HuH-7.5 (cell line): Measurements from ENCODE around the gene PPIL4.
"Not testable (repeated sequence)": the region's sequence is repeated elsewhere in the genome, so short reads cannot be mapped to it uniquely, and the experiment has no call there.

Experiments used
- DNase-seq: peaks from one replicate; pipeline ENCODE4 v3.0.0; 2011; ENCODE audit warnings: low spot score

PPIL4 gene

DNA sequence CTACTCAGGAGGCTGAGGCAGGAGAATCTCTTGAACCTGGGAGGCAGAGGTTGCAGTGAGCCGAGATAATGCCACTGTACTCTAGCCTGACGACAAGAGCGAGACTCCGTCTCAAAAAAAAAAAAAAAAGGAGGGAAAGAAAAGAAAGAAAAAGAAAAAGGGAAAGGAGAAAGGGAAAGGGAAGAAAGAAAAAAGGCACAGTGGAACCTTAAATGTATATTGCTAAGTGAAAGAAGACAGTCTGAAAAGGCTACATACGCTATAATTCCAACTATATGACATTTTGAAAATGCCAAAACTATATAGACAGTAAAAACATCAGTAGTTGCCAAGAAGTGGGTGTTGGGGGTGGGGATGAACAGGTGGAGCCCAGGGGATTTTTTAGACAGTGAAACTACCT, 16.2 kb downstream of the PPIL4 start:
- DNase-seq = no peak

DNA sequence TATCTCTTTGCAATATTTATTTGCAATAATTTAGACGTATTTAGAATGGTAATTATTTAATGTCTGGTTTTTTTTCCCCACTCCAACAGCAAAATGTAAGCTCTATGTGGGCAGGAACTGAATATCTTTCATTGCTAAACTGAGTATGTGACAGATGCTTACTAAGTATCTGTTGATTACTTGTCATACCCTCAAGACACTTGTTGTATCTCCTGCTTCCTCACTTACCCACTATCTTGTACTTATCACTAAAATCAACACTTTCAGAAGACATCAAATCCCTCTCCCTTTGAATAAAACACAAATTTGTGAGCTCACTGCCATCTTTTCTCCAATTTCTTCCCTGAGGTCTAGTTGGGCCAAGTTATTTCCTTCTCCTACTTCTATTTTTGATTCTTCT, 30.3 kb downstream of the PPIL4 start:
- DNase-seq = no peak

DNA sequence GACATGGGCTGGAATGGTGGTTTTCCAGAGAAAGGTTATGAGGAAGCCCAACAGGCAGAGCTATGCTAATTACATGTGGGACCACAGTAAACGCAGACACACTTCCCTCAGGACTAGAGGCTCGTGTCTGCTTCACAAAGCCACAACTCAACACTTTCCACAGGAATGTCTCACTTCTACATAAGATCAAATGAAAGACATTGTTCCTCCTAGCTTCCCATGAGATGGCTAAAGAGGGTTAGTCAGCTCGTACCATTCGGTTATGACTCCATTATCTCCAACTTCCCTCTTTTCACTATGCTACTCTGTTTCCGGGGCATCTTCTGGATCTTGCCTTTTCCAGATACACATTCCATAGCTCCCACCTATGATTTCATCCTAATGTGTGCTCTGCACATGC, 31.9 kb downstream of the PPIL4 start:
- no peak for DNase-seq

DNA sequence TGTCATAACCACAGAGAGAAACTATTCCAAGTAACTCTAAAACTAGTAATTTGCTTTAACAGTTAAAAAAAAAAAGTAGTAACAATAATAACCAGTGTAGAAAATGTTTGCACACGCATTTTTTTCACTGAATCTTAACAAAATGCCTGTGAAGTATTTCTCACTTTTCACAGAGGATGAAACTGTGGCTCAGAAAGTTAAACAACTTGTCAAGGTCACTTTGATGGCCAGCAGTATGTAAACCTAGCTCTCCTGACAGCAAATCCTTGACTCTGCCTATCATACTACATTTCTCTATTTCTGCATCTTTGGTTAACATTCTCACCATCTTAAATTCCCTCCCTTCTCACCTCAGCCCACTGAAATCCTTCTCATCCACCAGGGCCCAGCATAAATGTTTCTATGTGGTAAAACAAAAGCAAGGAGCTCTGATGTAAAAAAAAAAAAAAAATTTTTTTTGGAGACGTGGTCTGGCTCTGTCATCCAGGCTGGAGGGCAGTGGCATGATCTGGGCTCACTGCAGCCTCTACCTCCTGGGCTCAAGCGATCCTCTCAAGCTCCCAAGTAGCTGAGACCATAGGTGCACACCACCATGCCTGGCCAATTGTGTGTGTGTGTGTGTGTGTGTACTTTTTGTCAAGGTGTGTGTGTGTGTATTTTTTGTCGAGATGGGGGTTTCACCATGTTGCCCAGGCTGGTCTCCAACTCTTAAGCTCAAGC, 34.9 kb downstream of the PPIL4 start:
- no peak for DNase-seq

DNA sequence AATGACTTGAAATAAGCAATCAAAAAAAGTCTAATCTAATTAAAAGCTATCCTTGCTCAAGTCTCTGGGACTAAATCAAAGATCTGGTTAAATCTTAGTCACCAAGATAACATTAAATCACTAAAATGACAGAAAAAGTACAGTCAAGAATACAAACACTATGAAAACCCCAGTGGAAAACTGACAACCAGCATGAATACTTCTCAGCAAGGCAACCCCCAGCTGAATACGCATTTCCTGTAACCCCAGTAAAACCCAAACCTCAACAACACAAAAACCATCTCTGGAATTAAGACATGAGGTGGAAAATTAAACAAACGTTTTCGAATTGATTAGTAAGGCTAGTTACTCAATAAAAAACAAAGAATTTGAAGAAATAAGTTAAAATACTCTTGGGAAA, 37.4 kb downstream of the PPIL4 start:
- no peak for DNase-seq

DNA sequence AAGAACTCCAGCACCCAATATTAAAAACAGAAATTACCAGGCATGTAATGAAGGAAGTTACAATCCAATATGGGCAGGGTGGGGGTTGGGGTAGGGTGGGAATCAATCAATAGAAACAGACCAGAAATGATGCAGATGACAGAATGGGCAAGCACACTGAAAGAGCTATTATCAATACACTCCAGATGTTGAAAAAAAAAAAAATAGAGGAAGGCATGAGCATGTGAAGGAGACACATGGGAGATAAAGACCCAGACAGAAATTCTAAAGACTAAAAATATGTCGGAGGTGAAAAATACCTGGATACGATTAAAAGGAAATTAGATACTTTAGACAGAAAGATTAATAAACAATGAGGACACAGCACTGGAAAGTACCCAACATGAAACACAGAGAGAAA, 42.0 kb downstream of the PPIL4 start:
- no peak for DNase-seq

DNA sequence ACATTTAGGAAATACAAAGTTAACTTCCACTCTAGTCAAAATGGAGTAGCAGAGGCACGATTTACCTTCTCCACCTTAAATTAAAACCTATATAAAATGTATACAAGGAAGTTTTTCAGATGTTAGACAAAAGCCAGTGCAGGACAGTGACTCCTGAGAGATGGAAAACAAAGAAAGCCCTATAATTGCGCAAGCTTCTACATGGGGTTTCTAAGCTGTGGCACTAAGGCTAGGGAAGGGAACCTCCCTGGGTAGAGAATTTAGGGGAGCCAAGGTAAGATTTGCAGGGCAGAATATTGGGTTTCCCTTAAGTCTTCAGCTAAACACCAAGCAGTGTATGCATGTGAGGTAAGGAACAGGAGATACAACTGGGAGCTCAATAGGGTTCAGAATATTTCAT, 42.6 kb downstream of the PPIL4 start:
- no peak for DNase-seq

DNA sequence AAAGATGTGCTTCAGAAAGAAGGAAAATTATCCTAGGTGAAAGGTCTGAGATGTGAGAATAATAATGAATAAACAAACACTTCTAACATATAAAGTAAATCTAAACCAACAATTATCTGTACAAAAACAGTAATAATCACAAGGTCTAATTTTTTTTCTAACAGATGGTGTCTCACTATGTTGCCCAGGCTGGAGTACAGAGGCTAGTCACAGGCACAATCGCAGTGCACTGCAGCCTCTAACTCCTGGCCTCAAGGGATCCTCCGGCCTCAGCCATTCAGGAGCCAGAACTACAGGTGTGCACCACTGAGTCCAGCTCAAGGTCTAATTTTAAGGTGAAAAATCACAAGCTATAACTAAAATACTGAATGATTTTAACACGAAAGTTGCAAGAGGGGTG, 44.1 kb downstream of the PPIL4 start:
- no peak for DNase-seq

DNA sequence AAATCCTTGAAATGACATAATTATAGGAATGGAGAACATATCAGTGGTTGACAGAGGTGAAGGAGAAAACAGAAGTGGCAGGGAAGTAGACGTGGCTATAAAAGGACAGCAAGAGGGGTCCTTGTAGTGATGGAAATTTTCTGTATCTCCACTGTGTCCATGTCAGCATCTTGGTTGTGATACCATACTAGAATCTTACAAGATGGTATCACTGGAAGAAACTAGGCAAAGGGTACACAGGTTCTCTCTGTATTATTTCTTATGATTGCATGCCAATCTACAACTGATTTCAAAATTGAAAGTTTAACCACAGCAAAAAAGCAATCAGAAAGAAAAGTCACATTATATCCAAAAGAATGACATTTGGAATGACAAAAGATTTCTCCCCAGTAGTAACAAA, 44.6 kb downstream of the PPIL4 start:
- DNase-seq = no peak

DNA sequence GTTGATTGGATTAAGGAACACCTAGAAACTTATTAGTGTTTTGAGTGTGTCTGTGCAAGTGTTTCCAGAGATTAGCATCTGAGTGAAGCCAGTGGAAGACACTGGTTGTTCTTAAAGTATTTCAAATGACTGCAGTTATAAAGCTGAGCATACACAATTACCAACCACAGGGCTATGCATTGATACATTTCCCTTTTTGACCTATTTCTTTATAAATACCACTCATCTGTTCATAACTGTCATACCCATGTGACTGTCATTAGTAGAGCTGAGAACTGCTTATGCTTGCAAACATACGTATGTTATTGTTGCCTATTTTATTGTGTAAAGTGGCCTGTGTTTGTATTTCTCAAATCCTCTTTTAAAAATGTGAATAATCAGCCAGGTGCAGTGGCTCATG, 45.7 kb downstream of the PPIL4 start:
- no peak for DNase-seq

DNA sequence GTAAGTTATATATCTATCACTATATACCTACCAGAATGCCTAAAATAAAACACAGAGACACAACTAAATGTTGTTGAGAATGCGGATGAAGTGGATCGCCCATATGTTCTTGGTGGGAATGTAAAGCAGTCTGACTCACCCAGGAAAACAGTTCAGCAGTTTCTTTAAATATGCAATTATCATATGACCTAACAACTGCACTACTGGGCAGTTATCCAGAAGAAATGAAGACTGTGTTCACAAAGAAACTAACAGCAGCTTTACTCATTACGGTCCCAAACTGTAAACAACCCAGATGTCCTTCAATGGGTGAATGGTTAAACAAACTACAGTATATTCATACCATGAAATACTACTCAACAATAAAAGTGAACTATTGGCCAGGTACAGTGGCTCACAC, 46.8 kb downstream of the PPIL4 start:
- no peak for DNase-seq

DNA sequence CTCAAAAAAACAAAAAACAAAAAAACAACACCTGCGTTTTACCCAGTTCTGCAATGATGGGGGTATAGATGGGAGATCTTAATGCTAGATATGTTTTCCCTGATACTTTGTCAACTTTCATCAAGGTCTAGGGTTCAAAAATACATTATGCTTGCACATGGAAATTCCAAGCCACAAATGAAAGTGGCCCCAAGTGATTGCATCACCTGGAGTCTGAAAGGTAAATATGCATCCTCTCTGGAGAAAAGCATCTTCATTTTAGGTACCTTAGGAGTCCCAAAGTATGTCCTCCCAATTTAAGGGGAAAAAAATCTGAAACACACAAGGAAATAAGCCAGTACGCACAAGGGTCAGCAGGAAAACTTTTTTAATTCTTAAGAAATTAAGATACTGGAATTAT, 48.5 kb downstream of the PPIL4 start:
- no peak for DNase-seq

DNA sequence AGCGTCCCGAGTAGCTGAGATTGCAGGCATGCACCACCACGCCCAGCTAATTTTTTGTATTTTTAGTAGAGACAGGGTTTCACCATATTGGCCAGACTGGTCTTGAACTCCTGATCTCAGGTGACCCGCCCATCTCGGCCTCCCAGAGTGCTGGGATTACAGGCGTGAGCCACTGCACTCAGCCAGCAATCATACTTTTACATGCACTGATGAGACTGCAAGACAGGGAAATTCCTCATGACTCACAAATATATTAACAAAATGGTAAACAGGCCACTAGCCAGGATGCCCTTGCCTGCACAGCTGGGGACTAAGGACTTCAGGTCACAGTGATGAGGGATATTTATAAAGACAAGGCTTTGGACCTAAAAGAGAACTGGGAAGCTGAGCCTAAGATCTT, 49.2 kb downstream of the PPIL4 start:
- not testable (repeated sequence) for DNase-seq

DNA sequence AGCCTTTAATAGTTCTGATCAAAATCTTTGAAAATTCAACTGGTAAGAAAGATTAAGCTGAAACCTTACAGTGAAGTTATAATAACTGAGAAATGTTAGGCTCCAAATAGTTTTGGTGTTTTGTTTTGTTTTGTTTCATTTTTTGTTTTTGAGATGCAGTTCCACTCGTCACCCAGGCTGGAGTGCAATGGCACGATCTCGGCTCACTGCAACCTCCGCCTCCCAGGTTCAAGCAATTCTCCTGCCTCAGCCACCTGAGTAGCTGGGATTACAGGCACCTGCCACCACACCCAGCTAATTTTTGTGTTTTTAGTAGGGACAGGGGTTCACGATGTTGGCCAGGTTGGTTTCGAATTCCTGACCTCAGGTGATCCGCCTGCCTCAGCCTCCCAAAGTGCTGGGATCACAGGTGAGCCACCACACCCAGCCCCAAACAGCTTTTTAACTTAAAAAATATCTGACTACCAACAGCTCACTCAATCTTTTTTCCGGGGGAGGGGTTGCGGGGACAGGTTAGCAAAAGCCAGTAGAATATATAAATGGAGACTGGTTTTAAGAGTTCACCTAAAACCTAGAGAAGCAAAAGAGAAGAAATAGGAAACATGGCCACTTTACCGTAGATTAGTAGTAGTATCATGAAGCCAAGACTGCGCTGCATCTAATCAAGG, 50.4 kb downstream of the PPIL4 start:
- not testable (repeated sequence) for DNase-seq

DNA sequence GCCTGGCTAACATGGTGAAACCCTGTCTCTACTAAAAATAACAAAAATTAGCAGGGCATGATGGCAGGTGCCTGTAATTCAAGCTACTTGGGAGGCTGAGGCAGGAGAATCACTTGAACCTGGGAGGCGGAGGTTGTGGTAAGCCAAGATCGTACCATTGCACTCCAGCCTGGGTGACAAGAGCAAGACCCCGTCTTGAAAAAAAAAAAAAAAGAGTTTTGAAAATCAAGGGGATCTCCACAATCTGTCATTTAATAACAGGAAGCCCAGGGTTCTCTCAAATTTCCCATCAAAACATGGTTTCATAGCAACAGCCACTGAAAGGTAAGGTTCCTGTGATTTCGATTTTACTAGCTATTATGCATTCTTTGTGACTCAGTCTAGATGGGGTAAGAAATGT, 51.0 kb downstream of the PPIL4 start:
- DNase-seq = not testable (repeated sequence)

DNA sequence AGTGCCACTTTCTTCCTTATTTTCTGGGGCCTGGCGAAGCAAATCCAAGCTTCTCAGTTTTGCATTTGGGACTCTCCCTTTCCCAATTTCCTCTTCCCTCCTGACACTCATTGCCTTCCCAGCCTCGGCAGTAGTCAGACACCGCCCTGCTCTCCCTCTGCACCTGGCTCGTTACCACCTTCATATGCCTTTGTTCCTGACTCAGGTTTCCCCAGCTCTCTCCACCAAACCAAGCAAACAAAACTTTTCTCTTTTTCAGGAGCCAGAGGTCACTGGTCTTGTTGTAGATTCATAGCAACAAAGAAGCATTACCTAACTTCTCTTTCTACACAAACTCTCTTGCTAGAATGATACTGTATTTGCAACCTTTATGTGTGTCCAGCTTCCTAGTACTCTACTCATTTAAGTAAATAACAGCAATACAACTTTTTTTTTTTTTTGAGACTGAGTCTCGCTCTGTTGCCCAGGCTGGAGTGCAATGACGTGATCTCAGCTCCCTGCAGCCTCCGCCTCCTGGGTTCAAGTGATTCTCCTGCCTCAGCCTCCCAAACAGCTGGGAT, 52.0 kb downstream of the PPIL4 start:
- no peak for DNase-seq

DNA sequence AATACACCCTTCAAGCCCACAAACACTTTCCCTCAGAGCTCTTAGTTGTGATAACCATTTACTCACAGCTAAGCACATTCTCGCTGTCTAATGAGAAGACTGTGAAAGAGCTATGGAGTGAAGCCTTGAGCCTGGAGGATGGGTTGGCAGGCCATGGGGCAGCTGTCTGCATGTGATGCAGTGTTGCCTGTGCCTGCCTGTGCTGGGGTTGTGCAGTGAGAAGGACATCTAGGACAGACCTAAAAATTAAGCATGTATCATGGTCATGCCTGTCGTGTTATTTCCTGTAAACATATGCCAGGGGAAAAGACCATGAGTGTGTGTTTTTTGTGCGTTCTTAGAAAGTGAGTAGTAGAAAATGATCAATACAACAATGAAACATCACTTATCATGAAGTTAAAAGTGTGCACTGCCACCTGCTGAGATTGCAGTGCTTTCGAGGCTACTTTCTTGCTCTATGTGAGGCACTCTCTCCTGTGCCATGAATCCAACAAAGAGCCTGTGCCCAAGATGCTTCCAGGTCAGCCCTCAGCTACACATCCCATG, 53.0 kb downstream of the PPIL4 start:
- no peak for DNase-seq

DNA sequence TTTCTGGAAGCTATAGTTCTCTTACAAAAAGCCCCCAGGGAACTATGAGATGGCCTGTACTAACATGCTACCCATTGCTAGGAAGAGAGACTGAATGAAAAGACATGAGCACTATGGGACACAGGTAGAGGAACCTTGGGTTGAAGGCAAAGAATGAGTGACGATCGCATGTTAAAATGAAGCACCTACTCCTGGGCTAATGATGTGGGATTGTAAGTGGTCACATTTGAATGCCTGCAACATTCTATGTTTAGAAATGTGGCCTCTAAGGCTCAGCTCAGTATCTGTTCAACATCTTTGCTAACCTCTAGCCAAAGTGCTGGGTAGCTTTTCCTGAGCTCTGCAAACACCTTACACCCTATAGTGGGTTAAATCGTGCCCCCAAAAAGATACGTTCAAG, 55.9 kb downstream of the PPIL4 start:
- no peak for DNase-seq

DNA sequence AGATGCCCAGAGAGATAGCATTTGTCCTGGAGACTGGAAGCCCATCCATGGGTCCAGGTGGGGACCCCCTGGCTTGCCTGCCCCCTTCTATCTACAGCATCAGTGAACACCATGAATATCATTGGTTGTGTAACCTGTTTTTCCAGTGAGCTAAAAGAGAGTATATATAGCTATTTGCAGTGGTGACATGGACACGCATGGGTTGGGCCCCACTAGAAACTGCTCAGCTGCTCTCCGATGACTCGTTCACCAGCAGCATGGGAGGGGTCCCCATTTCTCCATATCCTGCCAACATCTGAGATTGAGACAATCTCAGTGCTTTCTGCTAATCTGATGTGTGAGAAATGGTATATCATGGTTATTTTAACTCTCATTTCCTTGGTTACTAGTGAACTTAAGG, 57.0 kb downstream of the PPIL4 start:
- DNase-seq = no peak

DNA sequence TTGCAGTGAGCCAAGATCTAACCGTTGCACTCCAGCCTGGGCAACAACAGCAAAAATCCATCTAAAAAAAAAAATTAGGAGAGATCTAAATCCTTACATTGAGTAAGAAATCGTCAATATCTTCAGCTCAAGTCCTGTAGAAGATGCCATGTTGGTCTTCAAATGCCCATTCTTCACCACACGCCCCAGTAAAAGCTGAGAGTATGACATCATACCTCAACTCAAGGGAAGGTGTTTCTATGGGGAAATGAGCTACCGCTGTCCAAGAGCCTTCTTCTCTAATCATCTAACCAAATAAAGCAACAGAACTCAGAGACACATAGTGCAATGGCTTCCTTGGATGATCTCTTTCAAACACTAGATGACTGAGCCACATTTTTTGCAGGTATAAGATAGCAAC, 58.5 kb downstream of the PPIL4 start:
- DNase-seq = no peak

DNA sequence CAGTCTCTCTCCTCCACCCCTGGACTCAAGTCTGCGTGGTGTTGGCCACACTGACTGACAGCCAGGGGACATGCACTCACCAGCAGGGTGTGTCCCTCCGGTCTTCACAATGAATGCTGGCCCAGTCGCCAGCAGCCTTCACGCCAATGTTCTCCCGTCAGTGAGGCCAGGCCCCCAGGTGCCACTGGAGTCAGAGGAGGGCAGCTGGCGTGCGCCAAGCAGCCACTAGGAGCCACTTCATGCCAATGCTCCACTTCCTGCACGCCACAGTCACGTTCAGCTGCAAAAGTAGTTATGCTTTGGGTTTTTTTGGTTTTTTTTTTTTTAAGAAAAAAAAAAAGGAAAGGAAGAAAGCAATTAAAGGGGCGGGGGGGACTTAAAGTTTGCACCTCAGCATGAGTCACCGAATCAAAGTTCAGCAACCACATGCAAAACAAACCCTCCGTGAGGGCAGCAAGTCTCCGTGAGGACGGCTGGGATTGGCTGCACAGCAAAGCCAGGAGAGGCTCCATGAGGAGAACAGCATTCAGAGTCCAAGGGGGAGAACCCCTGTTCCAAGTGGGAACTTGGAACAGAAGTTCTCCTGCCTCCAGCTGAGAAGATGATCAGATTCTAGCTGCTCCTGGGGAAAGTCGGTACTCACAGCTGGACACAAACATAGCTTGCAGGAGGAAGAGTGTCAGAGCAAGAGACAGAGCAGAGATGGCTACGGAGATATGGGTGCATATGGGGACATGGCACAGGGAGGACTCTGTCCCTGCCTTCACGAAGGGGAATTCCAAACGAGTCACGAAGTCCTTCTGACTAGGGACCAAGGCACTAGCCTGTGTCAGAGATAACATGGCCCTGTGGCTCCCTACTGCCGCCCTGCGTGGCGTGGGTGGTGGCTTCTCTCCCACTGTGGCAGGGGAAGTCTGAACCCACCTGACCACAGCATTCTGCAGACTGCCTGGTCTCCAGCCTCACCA, 60.8 kb downstream of the PPIL4 start, which contains the start of gene ZC3H12D:
ZC3H12D (minus strand) TSS at position 282 of the 968 bp plus-strand sequence. CDS start 10,471 bp downstream, outside the sequence.
- DNase-seq = peak; percentile 69
